Skin epidermis (tissue), 12 donors: Measurements from ENCODE around the gene SPAG6.

Source experiments
- H3K27ac ChIP-seq, 21 experiments: fragments of 200-600 bp; sonication (generic) in 11 of 21; one replicate each; pipeline ENCODE4 v1.5.0; 2020; ENCODE audit warnings: mild to moderate bottlenecking in 3 of 21, inconsistent platforms in 2 of 21, moderate library complexity in 2 of 21
- H3K4me3 ChIP-seq, 7 experiments: fragments of 200-600 bp; sonication (generic) in 2 of 7; one replicate each; pipeline ENCODE4 v1.5.0; 2020; ENCODE audit warnings: inconsistent platforms in 2 of 7, mild to moderate bottlenecking in 2 of 7, moderate library complexity in 1 of 7

SPAG6 gene

GRCh38 chr10:22420787-22421517, 75.7 kb downstream of the SPAG6 start:
- H3K4me3 ChIP-seq: no peak overlapping the region
- no peak overlapping the region for H3K27ac ChIP-seq

GRCh38 chr10:22426653-22427052, 81.4 kb downstream of the SPAG6 start:
- H3K27ac ChIP-seq: no peak overlapping the region

GRCh38 chr10:22427101-22427500, 81.8 kb downstream of the SPAG6 start:
- Histone ChIP-seq H3K27ac (no peak overlapping the region), H3K4me3 (no peak overlapping the region)

More at GRCh38 chr10:22426653-22427052, 81.4 kb downstream of the SPAG6 start:
- H3K4me3 ChIP-seq: no peak overlapping the region

GRCh38 chr10:22427890-22428571, 82.7 kb downstream of the SPAG6 start:
- Histone ChIP-seq H3K27ac (no peak overlapping the region), H3K4me3 (no peak overlapping the region)

DNA sequence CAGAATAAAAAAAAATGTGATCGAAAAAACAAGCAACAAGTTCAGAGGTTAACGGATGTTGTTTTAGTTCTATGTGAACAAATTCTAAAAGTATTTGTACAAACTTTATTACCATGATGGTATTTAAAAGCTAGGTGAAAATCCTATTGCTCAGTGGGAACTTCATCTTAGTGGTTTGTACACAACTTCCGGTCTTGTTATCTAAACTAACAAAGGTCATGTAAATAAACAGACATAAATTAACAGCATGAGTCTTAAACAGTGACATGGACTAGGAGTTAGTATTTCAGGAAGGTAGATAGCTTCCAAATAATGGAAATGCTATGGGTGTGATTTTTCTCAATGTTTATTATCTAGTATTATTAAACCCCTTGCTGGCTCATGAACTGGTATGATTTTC, 83.8 kb downstream of the SPAG6 start:
- no peak overlapping the region for H3K27ac ChIP-seq
- H3K4me3 ChIP-seq: no peak overlapping the region

DNA sequence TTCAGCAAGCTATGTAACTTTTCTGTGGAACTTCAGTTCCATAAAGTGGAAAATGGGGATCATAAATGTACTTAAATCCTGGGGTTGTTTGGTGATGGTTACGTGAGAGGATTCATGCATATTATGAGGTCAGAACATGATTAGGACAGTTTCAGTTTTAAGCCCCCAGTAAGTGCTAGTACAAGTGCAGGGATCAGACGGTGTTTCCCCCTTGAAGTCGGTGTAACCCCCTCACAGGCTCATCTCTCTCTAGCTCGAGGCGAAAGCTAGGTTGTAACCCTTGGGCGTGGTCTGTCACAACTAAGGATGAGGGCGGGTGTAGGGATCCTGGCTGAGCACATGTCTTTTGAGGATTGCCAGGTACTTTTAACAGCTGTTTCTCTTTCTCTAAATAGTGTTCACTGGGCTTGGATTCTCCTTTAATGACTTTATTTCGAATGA, 84.7 kb downstream of the SPAG6 start:
- no peak overlapping the region for H3K27ac ChIP-seq

DNA sequence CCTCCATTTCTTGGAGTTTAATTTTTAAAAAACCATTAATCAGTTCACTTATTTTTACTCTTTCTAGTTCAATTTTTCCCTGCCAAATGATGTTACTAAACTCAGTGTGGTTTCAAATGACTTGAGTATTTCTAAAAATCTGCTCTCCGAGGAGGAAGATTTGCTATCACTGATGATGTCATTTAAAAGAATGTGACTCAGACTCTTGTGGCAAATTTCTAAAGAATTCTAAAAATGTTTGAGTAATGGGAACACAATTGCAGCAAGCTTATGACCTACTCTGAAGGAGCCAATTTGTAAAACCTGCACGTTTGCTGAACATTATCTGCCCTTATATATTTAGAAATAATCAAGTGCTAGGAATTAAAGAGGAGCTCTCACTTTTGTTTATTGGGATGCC, 88.6 kb downstream of the SPAG6 start:
- H3K27ac ChIP-seq: no peak overlapping the region
- no peak overlapping the region for H3K4me3 ChIP-seq

More for the DNA sequence above, 84.7 kb downstream of the SPAG6 start:
- no peak overlapping the region for H3K4me3 ChIP-seq

DNA sequence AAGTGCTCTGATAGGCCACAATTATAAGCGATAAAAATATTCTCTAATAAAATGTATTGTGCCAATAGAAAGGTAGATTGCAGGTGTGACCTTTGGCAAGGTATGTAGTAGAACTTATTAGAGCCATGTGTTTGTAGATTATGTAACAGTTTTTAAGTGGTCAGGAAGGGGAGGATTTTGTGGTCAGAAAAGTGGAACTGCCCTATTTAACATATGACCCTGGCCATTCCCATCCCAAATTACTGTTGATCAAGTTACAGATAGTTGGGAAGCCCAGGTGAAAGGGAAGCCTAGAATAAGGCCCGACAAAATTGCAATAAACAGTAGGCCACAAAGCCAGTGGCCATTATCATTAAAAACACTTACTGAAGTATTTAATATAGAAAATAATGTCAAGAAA, 89.2 kb downstream of the SPAG6 start:
- Histone ChIP-seq H3K4me3 (no peak overlapping the region), H3K27ac (no peak overlapping the region)

GRCh38 chr10:22435650-22436049, 90.4 kb downstream of the SPAG6 start:
- H3K4me3 ChIP-seq: no peak overlapping the region

GRCh38 chr10:22436526-22436892, 91.2 kb downstream of the SPAG6 start:
- peak overlapping the region; percentile 51 to 75 (median 67) for H3K4me3 ChIP-seq
- peak overlapping the region; percentile 84 to 99 (median 93) for H3K27ac ChIP-seq

More at GRCh38 chr10:22435650-22436049, 90.4 kb downstream of the SPAG6 start:
- no peak overlapping the region for H3K27ac ChIP-seq

DNA sequence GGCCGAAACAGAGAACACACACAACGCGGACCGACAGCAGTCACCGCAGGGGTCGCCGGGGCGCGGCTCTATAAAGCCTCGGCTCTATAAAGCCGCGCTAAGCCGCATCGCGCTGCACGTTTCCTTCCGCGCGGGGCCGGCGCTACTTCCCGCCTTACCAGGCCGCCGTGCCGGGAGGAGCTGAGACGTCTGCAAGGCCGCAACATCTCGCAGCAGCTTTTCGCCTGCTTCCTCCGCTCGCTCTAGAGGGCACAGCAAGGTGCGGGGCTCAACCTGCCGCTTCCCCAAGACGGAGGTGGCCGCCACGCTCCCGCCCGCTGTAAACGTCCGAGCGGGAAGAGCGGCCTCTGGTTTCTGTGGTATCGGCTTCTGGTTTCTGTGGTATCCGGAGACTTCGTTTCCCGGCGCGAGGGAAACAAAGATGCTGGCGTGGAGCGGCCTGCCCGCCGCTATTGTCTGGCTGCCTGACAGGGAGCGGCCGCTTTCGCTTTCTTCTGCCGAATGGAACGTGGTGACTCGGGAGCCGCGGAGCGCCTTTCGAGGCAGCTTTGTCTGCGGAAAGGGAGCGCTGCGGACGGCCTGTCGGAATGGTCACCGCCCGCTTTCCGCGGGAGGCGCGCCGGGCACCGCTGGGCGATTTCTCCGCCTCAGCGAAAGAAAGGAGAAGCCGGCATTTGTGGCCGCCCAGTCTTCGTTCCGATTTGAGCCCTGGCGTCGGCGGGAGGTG, 91.8 kb downstream of the SPAG6 start:
- H3K4me3 ChIP-seq: peak overlapping the region; percentile 51 to 75 (median 67)
- H3K27ac ChIP-seq: peak overlapping the region; percentile 84 to 99 (median 93)

DNA sequence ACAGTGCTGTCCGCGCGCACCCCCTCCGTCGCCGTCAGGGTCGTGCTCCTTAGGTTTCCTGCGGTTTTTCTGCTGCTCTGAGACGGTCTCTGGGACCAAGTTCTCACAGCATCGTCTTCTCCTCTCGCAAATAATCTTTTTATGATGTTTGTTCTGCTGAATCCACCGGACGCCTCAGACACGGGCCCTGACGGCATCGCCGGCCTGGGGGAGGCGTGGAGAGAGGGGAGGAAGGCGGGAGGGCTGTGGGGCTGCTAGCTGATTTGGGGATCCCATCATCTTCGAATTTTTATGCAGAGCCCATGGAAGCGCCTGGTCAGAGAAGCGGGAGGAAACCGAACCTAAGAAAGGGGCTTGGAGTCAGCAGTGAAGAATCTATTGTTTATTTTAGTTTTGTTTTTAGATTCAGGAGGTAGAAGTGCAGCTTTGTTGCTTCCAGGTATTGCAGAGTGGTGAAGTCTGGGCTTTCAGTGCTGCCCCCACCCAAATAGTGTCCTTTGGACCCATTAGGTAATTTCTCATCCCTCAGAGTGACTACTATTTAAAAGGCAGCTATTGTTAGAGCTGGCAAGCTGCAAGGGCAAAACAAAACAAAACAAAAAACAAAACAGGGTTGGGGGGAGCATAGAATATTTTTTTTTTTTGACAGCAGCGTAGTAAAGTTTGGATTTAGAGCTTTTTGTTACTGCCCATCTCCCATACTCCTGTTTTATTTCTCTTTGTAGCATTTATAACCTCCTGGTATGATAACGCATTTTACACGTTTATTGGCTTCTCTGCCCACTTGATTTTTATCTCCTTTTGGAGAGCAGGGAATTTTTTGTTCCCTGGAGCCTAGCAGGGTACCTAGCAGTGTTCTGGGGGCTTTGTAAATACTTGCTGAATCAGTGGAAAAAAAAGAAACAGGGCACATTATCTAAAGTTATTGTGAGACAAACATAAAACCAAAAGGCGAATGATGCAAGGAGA, 92.6 kb downstream of the SPAG6 start:
- H3K27ac ChIP-seq: peak overlapping the region; percentile 84 to 99 (median 93)
- H3K4me3 ChIP-seq: peak overlapping the region; percentile 51 to 75 (median 67)

DNA sequence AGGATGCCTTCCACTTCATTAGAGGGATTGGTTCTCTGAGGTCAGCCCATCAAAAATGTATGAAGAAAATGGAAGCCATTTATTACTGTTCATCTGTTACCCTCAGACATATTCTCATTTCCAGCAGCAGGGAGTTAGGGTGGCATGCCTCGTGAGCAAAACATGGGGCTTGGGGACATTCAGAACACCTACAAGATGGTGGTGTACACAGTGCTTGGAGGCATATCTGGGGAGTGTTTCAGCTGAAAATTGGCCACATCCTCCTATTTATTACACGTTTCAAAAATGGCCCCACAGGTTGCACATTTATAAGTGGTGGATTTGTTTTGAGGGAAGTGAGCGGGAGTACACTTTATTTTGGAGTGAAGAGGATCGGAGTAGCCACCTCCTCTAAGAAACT, 93.4 kb downstream of the SPAG6 start:
- Histone ChIP-seq H3K4me3 (no peak overlapping the region), H3K27ac (peak overlapping the region in 1 of 21 experiments; percentile 93)

DNA sequence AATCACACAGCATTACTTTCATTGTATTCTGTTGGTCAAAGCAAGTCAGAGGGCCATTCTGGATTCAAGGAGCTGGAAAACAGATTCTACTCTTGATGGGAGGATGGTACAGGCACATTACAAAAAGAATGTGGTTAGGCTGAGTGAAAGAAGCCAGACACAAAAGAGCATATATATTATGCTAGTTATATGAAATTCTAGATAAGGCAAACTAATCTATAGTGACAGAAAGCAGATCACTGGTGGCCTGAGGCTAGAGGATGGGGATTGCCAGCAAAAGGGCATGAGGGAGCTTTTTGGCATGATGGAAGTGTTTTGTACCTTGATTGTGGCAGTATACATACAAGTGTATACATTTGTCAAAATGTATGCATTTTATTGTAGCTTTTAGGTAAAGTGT, 96.8 kb downstream of the SPAG6 start:
- no peak overlapping the region for H3K4me3 ChIP-seq
- no peak overlapping the region for H3K27ac ChIP-seq

DNA sequence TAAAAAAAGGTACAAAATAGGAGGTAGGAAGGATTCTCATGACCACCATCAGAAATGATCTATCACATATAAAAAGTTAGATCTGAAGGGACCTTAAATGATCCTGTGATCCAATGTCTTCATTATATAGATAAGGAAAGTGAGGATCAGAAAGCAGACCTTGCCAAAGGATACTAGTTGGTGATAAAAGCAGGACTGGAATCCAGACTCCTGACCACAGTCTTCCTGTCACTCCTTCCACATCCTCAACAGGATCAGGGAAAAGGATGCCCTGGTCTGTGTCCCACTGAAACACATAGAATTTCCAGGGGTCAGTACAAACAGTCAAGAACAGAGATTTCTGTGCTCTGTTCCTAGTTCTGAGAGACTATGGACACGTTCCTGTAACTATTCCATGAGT, 97.2 kb downstream of the SPAG6 start:
- H3K27ac ChIP-seq: no peak overlapping the region
- H3K4me3 ChIP-seq: no peak overlapping the region

- H3K4me3 ChIP-seq: no peak overlapping the region
- H3K27ac ChIP-seq: no peak overlapping the region
These were observed 98.0 kb downstream of the SPAG6 start for GRCh38 chr10:22443175-22443901.

- no peak overlapping the region for H3K27ac ChIP-seq
- H3K4me3 ChIP-seq: no peak overlapping the region
These were observed 99.0 kb downstream of the SPAG6 start for GRCh38 chr10:22444219-22444788.

DNA sequence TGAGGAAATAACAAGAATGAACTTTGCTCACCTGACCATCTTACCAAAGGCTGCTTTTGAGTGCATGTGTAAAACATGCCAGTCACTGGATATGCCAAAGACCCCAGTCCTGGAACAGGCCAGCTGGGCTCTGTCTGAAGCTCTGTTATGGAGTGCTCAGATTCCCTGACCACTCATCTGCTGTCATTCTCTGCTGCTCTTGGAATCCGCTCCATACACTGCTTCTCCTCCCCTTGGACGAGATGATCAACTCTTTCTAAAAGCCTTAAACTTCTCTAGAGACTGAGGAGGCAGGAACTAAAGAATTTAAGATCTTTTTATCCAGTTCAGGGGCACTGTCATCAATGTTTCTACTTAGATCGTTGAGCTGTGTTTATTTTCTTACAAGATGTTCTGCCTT, 100.2 kb downstream of the SPAG6 start:
- H3K27ac ChIP-seq: no peak overlapping the region
- H3K4me3 ChIP-seq: no peak overlapping the region

DNA sequence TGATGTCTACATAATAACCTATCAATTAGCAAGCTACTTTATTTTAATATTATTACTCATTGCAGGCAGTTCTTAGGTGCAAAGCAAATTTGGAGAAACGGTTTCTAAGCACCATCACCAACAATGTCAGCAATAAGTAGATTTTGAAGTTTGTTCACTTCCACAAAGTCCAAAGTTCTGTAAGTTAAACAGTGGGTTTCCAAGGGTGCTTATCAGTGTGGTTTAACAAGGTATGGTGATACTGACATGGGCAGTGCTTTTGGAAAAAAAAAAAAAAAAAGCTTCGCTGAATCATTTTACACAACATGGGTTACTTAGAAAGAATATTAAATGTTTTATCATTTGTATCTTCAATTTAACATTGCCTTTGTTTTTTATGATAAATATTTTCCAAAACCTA, 101.8 kb downstream of the SPAG6 start:
- no peak overlapping the region for H3K4me3 ChIP-seq
- no peak overlapping the region for H3K27ac ChIP-seq
